Measurements from ENCODE around the gene HTR6.

Gene HTR6

DNA sequence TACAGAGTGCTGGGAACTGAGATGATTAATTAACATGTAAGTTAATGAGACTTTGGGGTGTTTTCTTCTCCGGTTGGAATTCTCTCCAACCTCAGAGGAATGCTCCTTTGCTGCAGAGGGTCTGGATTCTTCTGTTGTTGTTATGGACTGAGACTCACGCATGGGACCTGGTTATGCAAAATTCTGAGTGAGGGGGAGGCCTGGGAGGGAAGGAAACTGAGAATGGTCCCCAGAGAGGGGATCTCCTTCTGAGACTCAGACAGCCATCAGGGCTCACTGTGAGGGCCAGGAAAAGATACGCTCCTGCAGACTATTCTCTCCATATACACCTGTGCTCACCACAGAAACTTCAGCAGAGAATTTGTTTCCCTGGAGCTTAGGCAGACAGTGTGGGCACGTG lies 56.3 kb downstream of the HTR6 start:
- DNase-seq (ENCODE audit: low spot score): no peak

DNA sequence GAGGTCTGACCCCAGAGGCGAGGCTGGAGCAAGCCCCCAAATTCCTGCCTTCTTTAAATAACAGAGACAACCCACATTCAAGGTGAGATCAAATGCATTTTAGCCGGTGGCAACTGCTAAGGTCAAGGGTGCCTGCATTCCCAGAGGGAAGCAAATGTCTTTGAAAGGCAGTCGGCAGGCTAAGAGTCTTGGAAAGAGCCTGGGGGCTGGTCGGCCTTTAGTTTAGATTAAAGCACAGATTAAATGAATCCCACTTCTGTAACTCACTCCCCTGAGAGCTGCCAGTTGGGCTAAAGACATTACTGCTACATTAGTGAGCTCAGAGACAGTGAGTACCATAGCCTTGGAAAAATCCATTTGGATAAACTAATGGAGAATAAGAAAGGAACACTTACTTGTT lies 59.2 kb downstream of the HTR6 start:
- no peak for DNase-seq (ENCODE audit: low spot score)

DNA sequence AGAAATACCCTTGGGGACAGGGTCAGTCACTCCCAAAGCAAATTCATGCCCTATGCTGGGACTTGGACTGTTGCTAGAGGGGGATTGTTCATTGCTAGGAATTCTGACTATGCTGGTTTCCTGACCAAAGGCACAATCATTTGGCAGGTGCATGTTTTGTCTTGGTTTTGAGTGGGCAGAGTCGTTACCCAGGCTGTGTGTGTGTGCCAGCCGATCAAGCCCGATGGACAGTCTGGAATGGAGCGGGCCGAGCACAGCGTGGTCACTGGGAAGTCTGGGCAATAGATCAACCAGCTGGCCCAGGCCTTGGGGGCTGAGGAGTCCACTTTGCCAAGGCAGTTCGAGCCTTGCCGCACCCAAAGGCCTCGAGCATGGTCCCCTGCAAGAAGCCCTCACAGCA lies 60.9 kb downstream of the HTR6 start:
- no peak for DNase-seq (ENCODE audit: low spot score)

DNA sequence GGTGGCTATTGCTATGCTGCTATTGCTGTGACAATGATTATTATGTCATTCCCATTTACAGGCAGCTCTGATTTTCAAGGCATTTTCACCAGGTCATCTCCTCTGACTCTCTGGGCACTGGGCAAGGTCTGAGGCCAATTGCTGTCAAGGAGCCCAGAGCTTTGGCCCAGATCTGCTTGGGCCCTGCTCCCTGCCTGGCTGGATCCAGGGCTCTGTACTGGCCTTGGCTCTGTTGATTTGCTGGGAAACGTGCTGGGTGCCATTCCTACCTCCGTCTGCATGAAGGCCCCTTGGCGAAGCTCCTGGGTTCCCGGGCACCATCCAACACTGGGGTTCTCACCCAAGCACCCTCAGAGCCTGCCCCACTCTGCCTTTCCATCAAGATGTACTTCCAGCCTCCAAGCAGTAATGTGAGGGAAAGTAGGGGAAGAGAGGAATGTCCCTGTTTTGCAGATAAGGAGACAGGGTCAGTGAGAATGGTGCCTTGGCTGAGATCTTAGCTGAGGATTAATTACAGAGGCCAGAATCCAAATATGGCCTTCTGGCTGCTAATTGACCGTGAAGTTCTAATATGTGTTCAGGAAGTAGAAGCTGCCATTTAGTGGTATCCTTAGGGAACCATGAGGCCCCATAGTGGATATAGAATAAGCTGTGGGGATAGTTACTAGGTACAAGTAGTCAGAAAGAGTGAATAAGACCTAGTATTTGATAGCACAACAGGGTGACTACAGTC lies 63.9 kb downstream of the HTR6 start:
- no peak for DNase-seq (ENCODE audit: low spot score)

DNA sequence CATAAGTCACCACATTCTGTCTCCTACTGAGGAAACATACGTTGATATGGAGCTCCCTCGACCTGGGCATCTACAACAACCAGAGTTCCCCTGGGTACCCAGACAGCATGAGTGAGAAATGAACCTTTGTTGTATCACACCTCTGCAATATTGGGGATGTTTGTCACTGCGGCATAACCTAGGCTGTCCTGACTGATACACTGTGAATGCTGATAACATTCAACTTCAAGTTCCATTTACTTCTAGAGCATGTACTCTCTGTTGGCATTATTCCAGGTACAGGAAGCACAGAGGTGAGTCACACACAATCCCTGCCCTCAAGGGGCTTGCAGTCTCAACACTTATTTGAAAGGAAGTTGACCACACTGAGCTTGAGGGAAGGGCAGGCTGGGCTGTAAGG lies 65.6 kb downstream of the HTR6 start:
- no peak for DNase-seq (ENCODE audit: low spot score)

Measured in CD4-positive, alpha-beta T cell treated with Interleukin-6 at 100 ng/mL for 8 hours (primary cell).